A549 (cell line): ENCODE results near the gene GNA15.

ENCODE experiments used
- BHLHE40 ChIP-seq: IDR thresholded peaks from 2 replicates; pipeline ENCODE4 v1.6.1; 2012; ENCODE audit warnings: low read depth, low read length, inconsistent platforms
- MAFK ChIP-seq: fragments of 450-650 bp; IDR thresholded peaks from 2 replicates; pipeline ENCODE4 v1.6.1; 2014; ENCODE audit not compliant: partially characterized antibody
- NFE2L2 ChIP-seq: fragments of 150-350 bp; conservative IDR thresholded peaks from 2 replicates; pipeline ENCODE4 v1.6.1; 2014; ENCODE audit warnings: low read length
- RAD21 ChIP-seq, 2 experiments: fragments of >200 bp in 1 of 2; sonication (Bioruptor Twin) in 1 of 2; formaldehyde crosslinking in 1 of 2; IDR thresholded peaks in 1 of 2; conservative IDR thresholded peaks in 1 of 2; 2 replicates in 1 of 2; 3 replicates in 1 of 2; pipeline ENCODE4 v1.6.1; 2012 to 2018; ENCODE audit warnings: inconsistent platforms in 1 of 2
- TF ChIP-seq, protein P1 (sequence below): fragments of >200 bp; sonication (Bioruptor Twin); formaldehyde crosslinking; IDR thresholded peaks from 3 replicates; pipeline ENCODE4 v1.5.1; 2016
- TF ChIP-seq, protein P2 (sequence below): fragments of 200-600 bp; sonication (generic); IDR thresholded peaks from 2 replicates; pipeline ENCODE4 v1.6.1; 2016; ENCODE audit warnings: antibody characterized with exemption, mild to moderate bottlenecking, moderate library complexity

DNA sequence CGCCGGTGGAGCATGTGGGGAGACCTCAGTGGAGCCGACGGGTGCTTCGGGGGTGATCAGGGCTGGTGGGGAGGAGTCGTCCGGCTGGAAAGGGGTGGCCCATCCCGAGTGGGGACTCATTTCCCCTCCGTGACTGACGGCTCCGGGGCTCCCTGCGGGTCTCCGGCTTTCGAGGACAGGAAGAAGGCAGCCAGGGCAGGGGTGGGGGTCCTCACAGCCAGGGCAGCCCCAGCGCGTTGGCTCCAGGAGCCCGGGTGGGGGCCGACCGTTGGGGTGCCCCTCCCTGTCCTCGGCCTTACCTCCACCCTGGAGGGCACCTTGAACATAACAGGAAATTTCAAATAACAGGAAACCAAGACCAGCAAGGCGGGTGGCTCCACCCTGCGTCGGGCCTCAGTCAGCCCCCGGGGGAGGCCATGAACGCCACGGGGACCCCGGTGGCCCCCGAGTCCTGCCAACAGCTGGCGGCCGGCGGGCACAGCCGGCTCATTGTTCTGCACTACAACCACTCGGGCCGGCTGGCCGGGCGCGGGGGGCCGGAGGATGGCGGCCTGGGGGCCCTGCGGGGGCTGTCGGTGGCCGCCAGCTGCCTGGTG is 42.6 kb downstream of the GNA15 start, which contains the start of gene S1PR4:
- TF ChIP-seq, protein P1, sequence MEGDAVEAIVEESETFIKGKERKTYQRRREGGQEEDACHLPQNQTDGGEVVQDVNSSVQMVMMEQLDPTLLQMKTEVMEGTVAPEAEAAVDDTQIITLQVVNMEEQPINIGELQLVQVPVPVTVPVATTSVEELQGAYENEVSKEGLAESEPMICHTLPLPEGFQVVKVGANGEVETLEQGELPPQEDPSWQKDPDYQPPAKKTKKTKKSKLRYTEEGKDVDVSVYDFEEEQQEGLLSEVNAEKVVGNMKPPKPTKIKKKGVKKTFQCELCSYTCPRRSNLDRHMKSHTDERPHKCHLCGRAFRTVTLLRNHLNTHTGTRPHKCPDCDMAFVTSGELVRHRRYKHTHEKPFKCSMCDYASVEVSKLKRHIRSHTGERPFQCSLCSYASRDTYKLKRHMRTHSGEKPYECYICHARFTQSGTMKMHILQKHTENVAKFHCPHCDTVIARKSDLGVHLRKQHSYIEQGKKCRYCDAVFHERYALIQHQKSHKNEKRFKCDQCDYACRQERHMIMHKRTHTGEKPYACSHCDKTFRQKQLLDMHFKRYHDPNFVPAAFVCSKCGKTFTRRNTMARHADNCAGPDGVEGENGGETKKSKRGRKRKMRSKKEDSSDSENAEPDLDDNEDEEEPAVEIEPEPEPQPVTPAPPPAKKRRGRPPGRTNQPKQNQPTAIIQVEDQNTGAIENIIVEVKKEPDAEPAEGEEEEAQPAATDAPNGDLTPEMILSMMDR, result no peak
- TF ChIP-seq BHLHE40 (no peak), RAD21 (conservative IDR thresholded peaks at IDR 0.05 in 1 of 2, IDR thresholded peaks at IDR 0.05 in 1 of 2) (no peak), NFE2L2 (no peak), MAFK (no peak)
- TF ChIP-seq, protein P2, sequence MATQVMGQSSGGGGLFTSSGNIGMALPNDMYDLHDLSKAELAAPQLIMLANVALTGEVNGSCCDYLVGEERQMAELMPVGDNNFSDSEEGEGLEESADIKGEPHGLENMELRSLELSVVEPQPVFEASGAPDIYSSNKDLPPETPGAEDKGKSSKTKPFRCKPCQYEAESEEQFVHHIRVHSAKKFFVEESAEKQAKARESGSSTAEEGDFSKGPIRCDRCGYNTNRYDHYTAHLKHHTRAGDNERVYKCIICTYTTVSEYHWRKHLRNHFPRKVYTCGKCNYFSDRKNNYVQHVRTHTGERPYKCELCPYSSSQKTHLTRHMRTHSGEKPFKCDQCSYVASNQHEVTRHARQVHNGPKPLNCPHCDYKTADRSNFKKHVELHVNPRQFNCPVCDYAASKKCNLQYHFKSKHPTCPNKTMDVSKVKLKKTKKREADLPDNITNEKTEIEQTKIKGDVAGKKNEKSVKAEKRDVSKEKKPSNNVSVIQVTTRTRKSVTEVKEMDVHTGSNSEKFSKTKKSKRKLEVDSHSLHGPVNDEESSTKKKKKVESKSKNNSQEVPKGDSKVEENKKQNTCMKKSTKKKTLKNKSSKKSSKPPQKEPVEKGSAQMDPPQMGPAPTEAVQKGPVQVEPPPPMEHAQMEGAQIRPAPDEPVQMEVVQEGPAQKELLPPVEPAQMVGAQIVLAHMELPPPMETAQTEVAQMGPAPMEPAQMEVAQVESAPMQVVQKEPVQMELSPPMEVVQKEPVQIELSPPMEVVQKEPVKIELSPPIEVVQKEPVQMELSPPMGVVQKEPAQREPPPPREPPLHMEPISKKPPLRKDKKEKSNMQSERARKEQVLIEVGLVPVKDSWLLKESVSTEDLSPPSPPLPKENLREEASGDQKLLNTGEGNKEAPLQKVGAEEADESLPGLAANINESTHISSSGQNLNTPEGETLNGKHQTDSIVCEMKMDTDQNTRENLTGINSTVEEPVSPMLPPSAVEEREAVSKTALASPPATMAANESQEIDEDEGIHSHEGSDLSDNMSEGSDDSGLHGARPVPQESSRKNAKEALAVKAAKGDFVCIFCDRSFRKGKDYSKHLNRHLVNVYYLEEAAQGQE, result no peak
